Ammon's horn (tissue), 1 donor: Measurements from ENCODE around the gene PTPN1.
"Not testable (repeated sequence)": the region's sequence is repeated elsewhere in the genome, so short reads cannot be mapped to it uniquely, and the experiment has no call there.

Experiments used
- DNase-seq: peaks from one replicate; pipeline ENCODE4 v3.0.0-alpha.2; 2016; ENCODE audit warnings: low spot score

The PTPN1 gene

DNA sequence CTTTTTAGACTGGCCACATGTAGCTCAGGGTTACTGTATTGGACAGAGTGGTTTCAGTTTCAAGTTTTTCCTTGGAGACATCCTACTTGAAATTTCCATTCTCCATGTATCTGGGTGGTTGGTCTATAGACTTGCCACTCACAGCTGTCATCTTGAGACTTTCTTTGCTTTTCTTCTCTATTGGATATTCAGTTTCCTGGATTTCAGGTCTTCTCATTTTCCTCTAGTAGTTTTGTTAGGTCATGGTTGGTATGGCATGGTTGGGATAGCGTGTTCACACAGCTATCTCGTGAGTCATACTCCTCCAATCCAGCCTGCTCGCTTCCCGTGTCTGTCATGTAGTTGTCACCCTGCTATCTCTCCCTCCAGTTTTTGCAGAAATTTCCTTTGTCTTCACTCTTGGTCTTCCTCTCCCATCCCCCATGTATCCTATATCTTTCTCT lies 48.3 kb downstream of the PTPN1 start:
- DNase-seq = no peak

DNA sequence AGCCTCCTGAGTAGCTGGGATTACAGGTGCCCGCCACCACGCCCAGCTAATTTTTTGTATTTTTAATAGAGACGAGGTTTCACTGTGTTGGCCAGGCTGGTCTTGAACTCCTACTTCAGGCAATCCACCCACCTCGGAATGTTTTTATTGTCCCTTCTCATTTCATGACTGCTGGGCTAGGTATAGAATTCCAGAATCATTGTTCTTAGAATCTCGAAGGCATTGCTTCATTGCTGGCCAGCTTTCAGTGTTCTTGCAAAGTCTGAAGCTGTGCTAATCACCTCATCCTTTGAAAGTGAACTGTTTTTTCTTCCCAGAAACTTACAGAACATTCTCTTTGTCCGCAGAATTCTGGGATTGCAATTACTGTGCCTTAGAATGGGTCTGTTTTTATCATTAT lies 49.0 kb downstream of the PTPN1 start:
- no peak for DNase-seq

DNA sequence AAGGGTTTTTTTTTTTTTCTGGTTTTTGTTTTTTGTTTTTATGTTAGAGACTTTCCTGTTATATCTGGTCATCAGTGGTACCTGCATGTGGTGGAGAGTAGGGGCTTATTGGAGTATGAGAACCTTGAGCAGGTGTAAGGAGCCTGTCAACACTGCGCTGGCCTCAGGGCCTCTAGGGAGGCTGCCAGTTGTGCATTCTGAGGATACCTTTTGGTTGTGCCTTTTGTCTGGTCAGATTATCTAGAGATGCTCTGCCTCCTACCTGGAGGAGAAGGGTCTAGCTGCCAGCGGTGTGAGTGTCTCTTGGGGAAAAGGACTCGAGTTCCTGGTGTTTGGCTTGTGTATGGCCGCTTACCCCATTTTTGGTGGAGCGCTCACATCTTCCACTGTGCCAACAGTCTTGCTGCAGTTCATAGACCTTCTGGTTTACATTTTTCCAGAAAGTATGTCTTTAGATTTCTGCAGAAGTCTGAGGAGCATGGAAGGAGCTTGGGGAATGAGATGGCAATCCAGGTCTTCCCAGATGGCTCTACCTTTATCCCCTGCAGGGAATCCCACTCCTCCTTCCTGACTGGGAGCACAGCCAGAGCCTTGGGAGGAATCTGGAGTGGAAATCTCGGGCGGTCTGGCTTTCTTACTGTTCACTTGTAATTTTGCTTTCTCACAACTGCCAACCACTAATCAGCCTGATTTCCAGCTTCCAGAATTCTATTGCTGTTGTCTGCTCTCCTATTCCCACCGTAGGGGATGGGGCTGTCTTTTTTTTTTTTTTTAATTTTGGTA lies 49.9 kb downstream of the PTPN1 start:
- DNase-seq = no peak

DNA sequence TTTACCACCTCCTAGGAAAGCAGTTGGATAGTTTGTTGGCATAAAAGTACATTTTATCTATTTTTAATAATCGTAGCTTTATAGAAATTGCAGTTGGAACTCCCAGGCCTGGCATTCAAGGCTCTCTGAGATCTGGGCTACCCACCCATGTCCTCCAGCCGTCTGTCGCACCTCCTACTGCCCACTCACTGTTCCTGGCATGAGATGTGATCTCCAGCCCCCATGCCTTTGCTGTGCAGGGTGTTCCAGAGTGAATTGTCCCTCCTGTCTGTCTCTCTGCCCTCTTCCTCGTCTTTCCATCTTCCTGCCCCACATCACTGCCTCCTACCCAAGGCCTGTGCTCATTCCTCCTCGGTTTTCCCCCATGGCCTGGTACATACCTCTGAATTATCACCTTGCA lies 50.7 kb downstream of the PTPN1 start:
- peak; percentile 70 for DNase-seq

DNA sequence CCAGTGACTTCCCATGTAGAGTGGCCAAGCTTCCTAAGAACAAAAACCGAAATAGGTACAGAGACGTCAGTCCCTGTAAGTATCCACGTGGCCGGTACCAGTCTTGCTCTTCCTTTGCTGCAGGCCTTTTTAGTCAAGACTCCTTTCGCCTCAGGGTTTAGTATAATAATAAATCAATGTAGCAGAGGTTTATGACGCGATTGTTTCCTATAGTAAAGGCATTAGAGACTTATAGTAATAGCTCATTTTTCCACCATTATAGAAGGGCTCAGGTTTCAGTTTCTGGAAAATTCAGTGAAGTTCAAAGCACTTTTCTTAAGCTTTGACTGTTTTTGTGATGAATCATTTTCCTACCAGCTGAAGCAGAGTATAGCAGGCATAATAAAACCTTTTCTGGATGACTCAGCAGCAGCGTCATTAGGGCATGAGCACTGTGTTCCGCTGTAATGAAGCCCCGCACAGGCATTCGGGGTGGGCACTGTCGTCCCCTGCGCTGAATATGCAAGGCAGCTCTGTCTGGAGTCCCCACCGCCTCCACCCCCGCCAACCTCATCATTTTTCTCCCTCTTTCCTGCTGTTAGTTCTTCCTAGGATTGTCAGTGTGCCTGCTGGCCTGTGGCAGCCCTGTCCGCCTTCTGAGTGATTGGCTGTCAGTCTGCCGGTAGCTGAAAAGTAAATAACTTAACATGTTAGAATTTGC lies 51.3 kb downstream of the PTPN1 start:
- DNase-seq = peak; percentile 72

DNA sequence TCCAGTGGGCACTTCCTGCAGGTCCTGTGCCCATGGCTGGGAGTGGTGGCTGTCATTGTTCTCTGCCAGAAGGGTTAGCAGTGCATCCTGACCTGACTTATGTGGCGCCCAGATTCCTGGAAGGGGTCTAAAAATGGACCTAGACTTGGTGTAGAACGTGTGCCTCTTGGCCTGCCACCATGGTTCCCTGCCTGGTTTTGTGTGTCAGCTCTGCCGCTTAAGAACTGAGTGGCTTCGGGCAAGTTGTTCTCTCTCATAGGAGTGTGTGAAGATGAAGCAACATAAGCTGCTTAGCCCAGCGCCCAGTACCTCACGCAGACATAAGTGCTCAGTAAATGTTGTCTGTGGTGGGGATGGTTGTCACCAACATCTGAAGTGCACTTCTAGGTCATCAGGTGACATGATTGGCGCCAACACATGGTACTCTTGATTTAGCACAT lies 52.1 kb downstream of the PTPN1 start:
- no peak for DNase-seq

DNA sequence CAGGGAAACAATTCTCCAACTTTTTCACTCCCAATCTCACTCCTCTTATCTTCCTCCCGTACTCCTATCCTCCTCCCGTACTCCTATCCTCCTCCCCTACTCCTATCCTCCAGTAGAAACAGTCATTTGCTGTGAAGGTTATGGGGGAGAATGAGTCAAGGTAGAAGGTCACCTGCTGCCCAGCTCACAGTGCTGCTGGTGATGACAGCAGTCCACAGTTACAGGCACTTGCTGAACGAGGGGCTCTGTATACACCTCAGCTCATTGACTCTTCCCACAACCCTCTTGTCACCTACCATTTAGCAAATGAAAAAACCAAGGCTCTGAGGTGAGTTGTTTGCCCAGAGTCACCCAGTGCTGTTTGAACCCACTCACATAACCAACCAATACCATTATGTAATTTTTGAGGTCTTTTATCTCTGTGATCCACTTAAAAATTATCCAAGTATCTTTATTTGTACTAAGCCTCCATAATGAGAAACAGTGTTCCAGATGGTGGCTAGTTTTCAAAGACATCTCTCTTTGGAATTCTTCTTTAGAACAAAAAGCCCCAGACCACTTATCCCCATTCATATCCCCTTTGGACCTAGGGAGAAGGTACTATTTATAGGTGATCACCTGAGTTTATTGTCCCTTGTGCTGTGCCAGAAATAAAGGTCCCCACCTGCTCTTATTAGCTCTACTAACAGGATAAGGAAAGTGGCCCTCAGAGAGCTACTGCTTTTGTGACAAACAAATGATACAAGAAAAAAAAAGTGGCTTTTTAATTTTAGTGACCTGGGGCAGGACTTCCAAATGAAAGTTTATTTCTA lies 53.2 kb downstream of the PTPN1 start:
- DNase-seq = no peak

DNA sequence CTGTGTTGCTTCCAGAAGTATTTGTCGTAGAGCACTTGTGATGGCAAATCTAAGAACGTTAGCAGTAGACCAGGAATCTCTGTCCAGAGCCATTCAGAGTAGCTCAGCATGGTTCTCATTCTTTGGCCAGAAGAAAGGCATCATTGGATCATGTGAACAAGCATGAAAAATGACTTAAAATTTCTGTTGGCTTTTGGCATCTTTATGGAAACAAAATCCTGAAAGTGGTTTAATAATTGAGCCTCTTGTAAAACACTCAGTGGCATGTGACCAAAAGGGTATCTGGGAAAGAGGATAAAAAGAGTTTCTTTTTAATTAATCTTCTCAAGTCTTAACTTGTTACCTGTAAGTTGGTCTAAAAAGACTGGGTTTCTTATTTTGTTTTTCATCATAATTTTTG lies 55.2 kb downstream of the PTPN1 start:
- no peak for DNase-seq

DNA sequence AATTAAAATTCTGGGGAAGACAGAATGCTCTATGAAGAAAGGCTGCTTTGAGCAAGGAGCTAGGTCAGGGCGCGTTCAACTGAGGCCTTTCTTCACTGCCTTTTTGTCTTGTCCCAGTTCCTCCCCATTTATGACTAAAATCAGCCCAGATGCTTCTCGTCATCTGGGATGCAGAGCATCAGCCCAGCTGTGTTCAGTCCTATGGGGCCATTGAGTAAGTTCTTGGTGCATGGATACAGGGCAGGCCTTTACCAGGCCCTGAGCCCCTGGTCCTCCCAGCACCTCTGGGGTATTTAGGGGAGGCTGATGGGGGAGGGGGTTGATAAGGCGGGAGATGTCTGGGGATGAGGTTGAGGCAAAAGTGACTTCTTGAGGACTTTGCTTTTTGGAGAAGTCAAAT lies 55.7 kb downstream of the PTPN1 start:
- no peak for DNase-seq

DNA sequence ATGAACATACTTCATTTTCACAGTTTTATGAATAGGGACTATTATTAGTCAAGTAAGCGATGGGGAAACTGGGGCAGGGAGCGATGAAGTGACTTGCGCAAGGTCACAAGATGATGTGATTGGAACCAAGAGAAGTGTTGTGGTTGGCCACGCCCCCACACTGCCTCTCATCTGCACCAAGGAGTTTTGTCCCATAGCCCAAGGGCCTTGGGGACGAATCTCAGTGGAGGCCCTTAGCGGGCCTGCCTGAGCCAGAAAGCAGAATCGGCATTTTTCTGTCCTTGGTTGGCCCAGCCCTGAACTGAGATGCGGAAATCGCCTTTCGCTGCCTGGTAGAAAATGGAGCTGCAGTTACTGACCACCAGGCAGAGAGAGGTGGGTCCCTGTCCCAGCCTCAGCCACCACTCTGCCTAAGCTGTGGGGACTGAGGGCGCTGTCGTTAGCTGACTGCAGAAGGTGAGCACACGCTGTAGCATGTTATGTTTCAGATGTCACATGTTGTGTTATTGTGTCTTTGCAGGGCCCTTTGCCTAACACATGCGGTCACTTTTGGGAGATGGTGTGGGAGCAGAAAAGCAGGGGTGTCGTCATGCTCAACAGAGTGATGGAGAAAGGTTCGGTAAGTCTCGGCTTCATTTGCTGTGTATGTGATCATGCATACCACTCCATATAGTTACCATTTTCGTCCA lies 57.8 kb downstream of the PTPN1 start:
- DNase-seq = no peak

DNA sequence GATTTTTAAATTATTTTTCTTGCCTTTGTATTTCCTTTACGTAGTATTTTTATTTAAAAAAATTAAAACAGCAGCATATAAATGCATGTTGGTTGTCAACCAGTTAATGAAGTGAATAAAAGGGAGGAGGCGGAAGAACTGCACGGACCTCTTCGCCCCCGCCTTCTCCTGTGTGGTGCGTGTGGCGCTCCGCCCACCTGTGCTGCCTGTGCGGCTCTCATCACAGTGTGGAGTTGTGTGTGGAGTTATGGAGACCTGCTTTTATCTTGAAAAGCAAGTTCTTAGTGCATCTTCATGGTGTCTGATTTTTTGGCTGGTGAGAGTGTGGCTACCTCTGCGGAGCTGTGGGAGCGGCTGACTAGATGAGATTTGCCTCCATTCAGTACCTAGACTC lies 58.4 kb downstream of the PTPN1 start:
- DNase-seq = peak; percentile 62

DNA sequence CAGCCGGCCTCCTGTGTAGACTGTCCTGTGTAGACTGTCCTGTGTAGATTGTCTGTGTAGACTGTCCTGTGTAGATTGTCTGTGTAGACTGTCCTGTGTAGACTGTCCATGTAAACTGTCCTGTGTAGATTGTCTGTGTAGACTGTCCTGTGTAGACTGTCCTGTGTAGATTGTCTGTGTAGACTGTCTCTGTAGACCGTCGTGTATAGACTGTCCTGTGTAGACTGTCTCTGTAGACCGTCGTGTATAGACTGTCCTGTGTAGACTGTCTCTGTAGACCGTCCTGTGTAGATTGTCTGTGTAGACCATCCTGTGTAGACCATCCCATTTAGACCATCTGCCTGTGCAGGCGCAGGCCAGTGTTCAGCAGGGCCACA lies 59.3 kb downstream of the PTPN1 start:
- not testable (repeated sequence) for DNase-seq

DNA sequence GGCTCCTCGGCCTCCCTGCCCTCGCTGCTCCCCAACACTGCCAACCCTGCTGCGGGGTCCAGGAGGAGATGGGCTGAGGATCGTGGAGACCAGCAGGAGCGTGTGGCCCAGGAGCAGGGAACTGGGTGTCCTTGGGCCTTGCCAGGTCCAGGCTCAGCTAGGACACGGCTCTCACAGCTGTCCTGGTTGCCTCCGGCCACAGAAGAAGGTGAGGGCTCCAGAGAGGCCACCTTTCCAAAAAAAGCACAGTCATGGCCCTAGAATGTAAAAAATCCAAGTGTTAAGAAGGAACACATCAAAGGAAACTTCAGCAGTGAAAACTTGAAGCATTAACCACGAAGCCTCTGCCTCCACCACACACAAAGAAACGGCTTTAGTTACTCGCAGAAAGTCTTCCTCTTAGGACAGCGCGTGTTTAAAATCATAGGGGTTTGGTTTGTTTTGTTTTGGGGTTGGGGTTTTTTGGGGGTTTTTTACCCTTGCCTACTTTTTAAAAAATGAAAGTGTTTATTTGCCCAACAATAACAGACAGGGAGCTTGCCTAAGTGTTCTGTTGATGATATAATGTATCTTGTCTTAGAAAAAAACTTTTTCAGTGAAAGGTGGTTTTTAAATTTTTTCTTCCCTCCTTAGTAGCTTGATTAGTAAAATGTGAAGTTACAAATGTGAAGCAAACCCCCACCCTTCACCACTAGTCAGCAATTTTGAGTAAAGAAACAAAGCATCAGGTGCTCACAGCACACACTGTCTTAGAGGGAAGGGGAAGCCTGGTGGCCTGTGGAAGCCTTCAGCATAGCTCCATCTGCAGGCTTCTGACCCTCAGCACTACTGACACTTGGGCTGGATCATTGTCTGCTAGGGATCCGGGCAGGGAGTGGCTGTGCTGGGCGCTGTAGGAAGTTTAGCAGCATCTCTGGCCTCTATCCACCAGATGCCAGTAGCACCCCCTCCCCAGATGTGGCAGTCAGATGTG lies 60.0 kb downstream of the PTPN1 start:
- no peak for DNase-seq

DNA sequence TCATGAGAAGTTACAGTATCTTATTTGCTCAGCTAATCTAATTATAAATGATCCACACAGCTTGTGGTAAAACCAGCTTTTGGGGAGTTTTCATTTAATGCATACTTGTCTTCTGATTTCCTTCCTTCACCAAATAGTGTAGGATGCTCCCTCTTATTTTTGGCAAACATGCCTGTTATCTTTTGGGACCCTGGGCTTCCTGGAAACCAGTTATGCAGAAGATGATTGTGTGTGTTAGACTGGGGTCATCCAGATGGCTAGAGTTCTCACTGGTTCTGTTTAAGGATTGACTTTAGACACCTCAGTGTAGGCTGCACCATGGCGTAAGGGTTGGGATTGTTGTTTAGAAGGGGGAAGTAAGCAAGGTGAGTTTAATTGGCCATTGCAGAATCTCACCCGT lies 61.3 kb downstream of the PTPN1 start:
- DNase-seq = no peak

DNA sequence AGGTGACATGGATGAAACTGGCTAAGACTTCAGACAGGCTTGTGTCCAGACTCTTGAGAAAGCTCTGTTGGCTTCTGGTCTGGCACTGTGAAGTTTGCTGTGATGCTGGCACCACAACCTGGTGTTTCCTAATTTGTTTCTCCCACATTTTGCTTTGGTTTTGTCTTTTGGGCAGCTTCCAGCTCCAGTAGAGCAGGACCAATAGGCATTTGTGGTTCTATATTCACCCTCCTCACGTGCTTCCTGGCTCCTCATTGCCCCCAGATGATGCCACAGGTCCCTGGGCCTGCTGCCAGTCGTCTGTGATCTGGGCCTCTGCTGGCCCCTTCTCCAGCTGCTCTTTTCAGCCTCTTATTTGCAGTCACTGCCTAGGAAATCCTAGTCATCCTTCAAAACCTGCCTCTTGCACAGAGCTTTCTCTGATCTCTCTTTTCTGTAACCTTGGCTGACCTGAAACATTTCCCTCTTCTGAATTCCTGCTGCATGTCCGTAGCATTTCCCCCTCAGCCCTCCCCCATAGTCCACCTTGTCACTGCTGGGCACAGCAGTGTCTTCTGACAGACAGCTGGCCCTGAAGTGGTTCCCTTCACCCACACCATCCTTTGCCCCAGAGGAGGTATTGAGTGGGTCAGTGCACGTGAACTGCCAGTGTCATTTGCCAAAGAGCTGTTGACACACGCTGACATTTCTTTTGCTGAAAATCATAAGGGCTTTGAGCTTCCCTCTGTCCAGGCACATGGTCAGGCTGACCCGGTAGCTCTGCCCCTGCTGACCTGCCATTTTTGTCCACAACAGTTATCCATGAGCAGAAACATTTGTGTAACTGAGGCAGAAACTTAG lies 63.0 kb downstream of the PTPN1 start:
- peak; percentile 74 for DNase-seq

DNA sequence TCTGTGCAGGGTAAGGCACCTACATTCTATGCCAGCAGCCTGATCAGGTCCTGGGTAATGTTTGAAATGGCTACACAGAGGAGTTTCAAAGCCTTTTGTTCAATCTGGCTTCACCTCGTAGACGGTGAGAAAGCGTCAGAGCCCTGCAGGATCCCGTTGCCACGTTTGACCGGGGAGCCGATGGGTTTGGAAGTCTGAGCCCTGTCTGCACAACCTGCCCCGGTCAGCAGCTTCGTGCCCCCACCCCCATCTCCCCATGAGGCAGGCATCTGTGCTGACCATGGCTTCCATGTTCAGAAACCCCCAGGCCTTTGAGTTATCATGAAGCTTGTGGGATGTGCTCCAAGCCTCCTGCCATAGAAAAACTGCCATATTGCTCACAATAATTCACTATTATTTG lies 63.9 kb downstream of the PTPN1 start:
- DNase-seq = no peak

DNA sequence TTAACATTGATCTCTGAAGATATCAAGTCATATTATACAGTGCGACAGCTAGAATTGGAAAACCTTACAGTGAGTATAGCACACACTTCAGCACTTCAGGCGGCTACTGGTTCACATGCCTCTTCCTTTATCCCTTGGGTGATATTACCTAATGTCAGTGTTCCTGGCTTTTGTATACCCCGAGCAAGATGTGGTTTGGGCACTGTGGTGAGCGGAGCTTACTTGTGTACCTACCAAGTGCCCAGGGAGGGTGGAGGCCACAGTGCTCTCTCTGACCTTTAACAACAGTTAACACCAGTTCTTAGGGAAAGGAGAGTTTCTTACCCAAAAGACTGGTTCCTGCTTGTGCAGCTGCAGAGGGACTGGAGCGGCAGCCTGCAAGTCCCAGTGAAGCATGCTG lies 64.4 kb downstream of the PTPN1 start:
- DNase-seq = no peak

DNA sequence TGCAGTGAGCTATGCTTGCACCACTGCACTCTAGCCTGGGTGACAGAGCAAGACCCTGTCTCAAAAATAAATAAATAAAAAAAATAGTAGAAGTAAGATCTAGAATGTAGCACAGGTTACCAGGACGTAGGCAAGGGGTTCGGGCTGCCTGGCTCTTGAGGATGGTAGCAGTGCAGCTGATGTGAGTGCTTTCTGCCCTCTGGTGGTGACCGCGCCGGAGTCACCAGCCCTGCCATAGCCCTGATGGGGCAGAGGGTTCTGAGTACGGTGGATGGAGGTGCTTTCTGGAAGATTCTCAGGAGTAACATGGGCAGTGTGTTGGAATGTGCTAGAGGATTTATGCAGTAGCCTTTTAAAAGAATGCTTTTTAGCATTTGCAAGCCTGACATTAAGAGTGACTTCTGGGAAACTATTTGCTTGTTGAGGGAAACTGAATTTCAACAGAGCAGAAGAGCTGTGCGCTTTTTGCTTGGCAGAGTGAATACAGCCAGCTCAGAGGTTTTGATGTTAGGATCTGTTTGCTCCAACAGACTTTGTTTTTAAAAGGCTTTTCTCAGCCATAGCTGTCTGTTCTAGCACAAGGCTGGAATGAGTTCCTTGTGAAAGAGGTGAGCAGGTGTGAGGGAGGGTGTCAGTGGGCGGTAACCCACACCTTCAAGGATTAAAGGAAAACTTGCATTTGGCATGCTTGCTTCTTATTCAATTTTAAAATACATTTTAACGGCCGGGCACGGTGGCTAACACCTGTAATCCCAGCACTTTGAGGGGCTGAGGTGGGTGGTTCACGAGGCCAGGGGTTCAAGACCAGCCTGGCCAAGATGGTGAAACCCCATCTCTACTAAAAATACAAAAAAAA lies 65.9 kb downstream of the PTPN1 start:
- DNase-seq = peak; percentile 81
